ENCODE measurements around the gene IFIT5. TPM values are rescaled to one million over a fixed set of nuclear protein-coding genes. Genes with fewer than 3 reads are reported as not detected.
"Not testable (repeated sequence)": the region's sequence is repeated elsewhere in the genome, so short reads cannot be mapped to it uniquely, and the experiment has no call there.

IFIT5 gene
- total RNA-seq, 1 experiment from 2014 or later = 2.3 TPM

DNA sequence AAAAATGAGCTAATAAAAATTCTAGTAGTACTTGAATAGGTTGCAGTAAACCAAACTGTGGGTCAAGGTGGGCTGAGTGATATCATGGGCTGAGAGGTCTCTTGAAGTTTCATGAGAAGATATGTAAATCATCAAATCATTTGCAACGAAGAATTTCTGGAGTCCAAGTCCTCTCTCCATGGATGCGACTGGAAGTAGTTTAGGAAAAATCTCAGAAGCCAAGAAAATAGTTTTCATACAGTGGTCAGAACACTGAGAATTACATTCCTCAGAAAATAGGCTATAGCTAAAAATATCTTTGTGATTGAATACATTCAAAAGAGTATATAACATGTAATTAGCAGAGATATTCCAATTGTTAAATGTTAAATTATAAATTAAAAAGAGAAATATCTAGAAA lies 25.6 kb upstream of the IFIT5 start:
- Histone ChIP-seq H3K27me3 (ENCODE audit: control insufficient read depth, insufficient read depth, low read length) (no peaks in the 10 kb centered on the region), H3K36me3 (replicated peaks; ENCODE audit: control insufficient read depth, insufficient read depth, low read length) (no peaks in the 10 kb centered on the region), H3K4me3 (ENCODE audit: insufficient read depth, low read depth, low read length) (no peak overlapping the region)
- DNase-seq = no peak

DNA sequence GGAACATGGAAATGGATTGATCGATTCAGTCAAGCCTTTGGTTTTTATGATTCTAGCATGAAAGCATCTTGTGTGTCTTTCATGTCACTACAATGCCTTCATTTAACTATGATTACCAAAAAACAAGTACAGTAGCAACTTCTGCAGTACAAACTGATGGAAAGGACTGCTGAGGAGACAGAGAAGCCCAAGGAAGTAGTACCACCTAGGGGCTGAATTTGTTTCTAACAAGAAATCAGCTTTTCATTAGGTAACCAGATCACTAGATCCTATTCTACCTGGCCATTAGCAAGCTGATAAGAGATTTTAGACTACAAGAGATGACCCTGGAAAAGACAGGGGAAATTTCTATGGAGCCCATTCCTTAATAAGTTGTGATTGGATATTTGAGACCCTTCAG lies 25.1 kb upstream of the IFIT5 start:
- no peak overlapping the region for H3K4me3 ChIP-seq (ENCODE audit: insufficient read depth, low read depth, low read length)
- DNase-seq = peak; percentile 27
- H3K36me3 ChIP-seq (replicated peaks; ENCODE audit: control insufficient read depth, insufficient read depth, low read length) = no peaks in the 10 kb centered on the region
- no peaks in the 10 kb centered on the region for H3K27me3 ChIP-seq (ENCODE audit: control insufficient read depth, insufficient read depth, low read length)

DNA sequence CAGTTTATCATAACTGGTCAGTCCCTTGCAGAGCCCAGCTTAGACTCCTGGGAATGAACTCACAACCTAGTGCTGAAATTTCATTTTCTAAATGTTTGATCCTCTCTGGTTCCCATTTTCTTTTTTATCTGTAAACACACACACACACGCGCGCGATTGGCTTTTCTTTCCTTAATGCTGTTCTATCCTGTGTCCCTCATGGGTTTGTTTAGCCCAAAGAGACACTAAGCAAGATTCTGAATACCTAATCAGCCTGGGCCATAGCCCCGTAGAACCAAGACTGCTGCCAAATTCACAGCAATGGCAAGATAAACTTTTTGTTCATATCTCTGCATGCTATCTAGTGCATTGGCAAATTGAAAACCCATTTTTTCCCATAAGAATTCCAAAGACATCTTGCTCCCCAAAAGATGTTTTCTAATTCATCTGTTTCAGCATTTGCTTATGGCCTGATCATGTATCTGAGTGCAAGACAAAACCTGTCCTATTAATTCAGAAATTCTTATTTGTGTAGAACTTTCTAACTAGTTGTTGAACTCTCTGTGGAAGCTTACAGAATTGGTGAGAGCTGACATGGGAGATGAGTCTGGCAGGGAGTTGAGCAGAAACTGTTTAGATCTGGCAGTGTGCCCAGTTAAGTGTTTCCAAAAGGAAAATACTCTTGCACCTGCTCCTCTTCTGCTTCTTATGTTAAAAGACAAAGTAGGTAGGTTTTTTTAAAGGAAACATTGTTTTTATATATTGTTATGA lies 23.7 kb upstream of the IFIT5 start:
- DNase-seq = no peak
- Histone ChIP-seq H3K27me3 (ENCODE audit: control insufficient read depth, insufficient read depth, low read length) (no peaks in the 10 kb centered on the region), H3K4me3 (ENCODE audit: insufficient read depth, low read depth, low read length) (no peak overlapping the region), H3K36me3 (replicated peaks; ENCODE audit: control insufficient read depth, insufficient read depth, low read length) (no peaks in the 10 kb centered on the region)

DNA sequence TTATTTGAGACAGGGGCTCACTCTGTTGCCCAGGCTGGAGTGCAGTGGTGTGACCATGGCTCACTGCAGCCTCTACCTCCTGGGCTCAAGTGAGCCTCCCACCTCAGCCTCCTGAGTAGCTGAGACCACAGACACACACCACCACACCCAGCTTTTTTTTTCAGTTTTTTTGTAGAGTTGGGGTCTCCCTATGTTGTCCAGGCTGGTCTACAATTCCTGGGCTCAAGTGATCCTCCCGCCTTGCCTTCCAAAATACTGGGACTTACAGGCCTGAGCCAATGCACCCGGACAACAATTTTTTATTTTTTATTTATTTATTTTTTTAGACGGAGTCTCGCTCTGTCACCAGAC lies 23.2 kb upstream of the IFIT5 start:
- DNase-seq; H3K27me3 ChIP-seq (ENCODE audit: control insufficient read depth, insufficient read depth, low read length); H3K36me3 ChIP-seq (replicated peaks; ENCODE audit: control insufficient read depth, insufficient read depth, low read length); H3K4me3 ChIP-seq (ENCODE audit: insufficient read depth, low read depth, low read length): not testable (repeated sequence)

DNA sequence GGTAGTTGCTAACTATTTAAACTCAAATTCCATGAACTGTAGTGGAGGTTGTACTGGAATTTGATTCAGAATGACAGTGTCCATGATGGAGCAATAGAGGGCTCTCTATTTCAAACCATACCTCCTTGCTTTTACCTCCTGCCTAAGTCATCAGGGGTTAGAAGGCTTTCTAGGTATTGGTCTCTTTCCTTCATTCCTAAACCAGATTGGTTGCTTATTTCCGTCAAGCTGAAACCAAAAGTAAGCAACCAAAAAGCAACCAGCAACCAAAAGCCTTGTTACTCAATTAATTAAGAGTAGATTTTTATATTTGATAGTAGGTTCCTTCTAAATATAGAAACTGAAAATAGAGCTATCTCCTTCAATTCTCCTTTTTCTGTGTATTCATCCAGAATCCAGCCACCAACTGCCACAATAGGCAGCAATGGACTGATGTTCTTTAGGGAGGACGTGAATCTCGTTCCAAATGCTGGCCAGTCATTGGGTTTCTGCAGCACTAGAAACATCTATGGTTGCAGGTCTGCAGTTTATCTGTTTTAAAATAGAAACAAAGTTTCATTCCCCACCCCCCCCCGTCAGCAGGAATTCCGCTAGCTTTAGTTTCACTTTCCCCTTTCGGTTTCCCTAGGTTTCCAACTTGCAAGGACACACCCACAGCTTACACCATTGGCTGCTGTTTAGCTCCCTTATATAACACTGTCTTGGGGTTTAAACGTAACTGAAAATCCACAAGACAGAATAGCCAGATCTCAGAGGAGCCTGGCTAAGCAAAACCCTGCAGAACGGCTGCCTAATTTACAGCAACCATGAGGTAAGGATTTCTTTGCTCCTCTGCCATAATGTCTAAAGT lies 22.2 kb upstream of the IFIT5 start, which contains the start of gene IFIT1:
IFIT1 (plus strand) TSS at position 717 of the 850 bp plus-strand sequence; CDS start at position 807, 90 bp downstream.
- no peaks in the 10 kb centered on the region for H3K36me3 ChIP-seq (replicated peaks; ENCODE audit: control insufficient read depth, insufficient read depth, low read length)
- peak; percentile 59 for DNase-seq
- peak within 1 kb of the TSS; percentile 41 for H3K4me3 ChIP-seq (ENCODE audit: insufficient read depth, low read depth, low read length)
- H3K27me3 ChIP-seq (ENCODE audit: control insufficient read depth, insufficient read depth, low read length) = no peaks in the 10 kb centered on the region

DNA sequence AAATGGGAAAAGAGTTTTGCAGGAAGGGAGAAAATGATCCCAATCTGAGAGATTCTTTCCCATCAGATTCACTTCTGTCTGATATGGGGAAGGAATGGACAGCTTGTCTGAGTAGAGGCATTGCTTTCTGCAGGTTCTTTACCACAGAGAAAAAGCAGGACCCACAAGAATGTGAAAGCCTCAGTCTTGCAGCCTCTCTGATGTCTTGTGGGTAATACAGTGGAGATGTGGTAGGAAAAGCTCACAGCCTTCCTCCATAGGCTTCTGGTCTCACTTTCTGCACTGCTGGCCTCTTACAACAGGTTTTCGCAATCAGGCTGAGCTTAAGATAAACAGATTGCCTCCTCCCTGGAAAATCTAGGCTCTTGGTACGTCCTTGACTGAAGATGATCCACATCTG lies 21.4 kb upstream of the IFIT5 start:
- Histone ChIP-seq H3K36me3 (replicated peaks; ENCODE audit: control insufficient read depth, insufficient read depth, low read length) (no peaks in the 10 kb centered on the region), H3K27me3 (ENCODE audit: control insufficient read depth, insufficient read depth, low read length) (no peaks in the 10 kb centered on the region), H3K4me3 (ENCODE audit: insufficient read depth, low read depth, low read length) (no peak overlapping the region)
- no peak for DNase-seq

DNA sequence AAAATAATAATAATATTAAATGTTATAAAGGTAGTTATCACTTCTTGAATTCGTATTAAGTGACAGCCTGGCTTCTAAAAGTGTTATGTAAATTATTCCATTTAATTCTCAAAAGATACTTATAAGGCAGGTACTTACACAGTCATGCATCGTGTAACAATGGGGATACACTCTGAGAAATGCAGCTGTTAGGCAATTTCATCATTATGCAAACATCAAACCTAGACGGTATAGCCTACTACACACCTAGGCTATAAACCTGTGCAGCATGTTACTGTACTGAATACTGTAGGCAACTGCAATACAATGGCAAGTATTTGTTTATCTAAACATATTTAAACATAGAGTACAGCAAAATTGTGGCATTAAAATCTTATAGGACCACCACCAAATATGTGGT lies 20.5 kb upstream of the IFIT5 start:
- no peak for DNase-seq

DNA sequence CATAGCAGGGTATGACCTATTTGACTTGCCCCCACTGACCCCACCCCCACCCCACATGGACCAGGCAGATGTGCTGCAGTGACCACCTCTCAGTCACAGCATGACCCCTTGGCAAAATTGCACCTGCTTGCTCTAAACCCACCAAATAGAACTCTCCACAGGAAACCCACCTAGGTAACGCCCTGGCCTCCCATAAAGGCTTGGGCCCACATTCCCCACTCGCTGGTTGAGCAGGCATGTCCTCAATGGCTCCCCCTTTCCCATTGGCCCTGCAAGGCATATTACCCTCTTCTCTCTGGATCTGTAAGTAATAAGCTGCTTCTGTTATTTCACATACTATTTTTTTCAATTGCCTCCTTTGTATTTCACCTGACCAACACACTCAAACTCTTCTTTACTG lies 19.2 kb upstream of the IFIT5 start:
- Histone ChIP-seq H3K27me3 (ENCODE audit: control insufficient read depth, insufficient read depth, low read length) (no peaks in the 10 kb centered on the region), H3K36me3 (replicated peaks; ENCODE audit: control insufficient read depth, insufficient read depth, low read length) (no peaks in the 10 kb centered on the region), H3K4me3 (ENCODE audit: insufficient read depth, low read depth, low read length) (no peak overlapping the region)

More for the DNA sequence above, 20.5 kb upstream of the IFIT5 start:
- H3K27me3 ChIP-seq (ENCODE audit: control insufficient read depth, insufficient read depth, low read length) = no peaks in the 10 kb centered on the region
- no peak overlapping the region for H3K4me3 ChIP-seq (ENCODE audit: insufficient read depth, low read depth, low read length)
- H3K36me3 ChIP-seq (replicated peaks; ENCODE audit: control insufficient read depth, insufficient read depth, low read length) = no peaks in the 10 kb centered on the region

DNA sequence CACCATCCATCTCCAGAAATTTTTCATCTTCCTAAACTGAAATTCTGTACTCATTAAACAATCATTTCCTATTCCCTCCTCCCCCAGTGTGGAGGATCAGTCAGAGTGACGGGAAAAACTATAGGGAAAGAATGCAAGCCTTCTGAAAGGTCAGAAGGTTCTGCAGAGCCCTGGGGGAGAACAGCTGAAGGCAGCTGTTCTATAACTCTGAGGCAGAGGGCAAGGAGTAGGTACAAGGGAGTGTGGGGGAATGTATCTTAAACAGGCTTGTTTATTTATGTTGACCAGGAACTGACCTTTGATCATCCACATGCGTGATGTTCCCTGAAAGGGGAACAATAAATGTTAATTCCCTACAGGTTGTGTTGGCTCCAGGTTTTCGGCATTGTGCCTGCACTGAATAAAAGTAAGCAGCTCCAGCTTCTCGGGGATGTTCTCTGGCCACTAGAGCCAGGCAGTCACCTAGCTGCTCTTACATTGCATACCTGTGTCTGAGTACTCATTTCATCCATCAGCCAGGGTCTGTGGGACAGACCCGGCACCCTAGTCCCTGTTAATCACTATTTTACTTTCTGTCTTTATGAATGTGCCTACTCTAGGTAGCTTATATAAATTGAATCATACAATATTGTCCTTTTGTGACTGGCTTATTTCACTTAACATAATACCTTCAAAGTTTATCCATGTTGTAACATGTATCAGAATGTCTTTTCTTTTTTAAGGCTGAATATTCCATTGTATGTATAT lies 16.2 kb upstream of the IFIT5 start:
- no peaks in the 10 kb centered on the region for H3K27me3 ChIP-seq (ENCODE audit: control insufficient read depth, insufficient read depth, low read length)
- no peak overlapping the region for H3K4me3 ChIP-seq (ENCODE audit: insufficient read depth, low read depth, low read length)
- DNase-seq = no peak
- H3K36me3 ChIP-seq (replicated peaks; ENCODE audit: control insufficient read depth, insufficient read depth, low read length) = no peaks in the 10 kb centered on the region

More for the DNA sequence above, 19.2 kb upstream of the IFIT5 start:
- no peak for DNase-seq

DNA sequence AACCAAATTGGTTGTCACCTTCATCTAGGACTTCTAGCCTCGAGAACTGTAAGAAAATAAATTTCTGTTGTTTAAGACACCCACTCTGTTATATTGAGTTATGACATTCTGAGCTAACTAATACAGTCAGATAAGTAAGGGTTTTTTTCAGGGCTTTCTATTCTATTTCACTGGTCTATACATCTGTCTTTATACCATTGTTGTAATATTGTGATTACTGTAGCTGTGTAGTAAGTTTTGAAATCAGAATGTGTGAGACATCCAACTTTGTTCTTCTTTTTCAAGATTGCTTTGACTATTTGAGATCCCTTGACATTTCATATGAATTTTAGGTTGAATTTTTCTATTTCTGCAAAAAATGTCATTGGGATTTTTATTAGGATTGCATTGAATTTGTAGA lies 14.4 kb upstream of the IFIT5 start:
- no peak for DNase-seq
- Histone ChIP-seq H3K36me3 (replicated peaks; ENCODE audit: control insufficient read depth, insufficient read depth, low read length) (no peaks in the 10 kb centered on the region), H3K27me3 (ENCODE audit: control insufficient read depth, insufficient read depth, low read length) (no peaks in the 10 kb centered on the region), H3K4me3 (ENCODE audit: insufficient read depth, low read depth, low read length) (no peak overlapping the region)

DNA sequence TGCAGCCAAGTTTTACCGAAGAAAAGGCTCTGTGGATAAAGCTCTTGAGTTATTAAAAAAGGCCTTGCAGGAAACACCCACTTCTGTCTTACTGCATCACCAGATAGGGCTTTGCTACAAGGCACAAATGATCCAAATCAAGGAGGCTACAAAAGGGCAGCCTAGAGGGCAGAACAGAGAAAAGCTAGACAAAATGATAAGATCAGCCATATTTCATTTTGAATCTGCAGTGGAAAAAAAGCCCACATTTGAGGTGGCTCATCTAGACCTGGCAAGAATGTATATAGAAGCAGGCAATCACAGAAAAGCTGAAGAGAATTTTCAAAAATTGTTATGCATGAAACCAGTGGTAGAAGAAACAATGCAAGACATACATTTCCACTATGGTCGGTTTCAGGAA lies 11.3 kb upstream of the IFIT5 start:
- H3K4me3 ChIP-seq (ENCODE audit: insufficient read depth, low read depth, low read length) = no peak overlapping the region
- no peaks in the 10 kb centered on the region; the same call in 1 of the 2 replicates for H3K36me3 ChIP-seq (replicated peaks; ENCODE audit: control insufficient read depth, insufficient read depth, low read length)
- DNase-seq = no peak
- no peaks in the 10 kb centered on the region for H3K27me3 ChIP-seq (ENCODE audit: control insufficient read depth, insufficient read depth, low read length)

DNA sequence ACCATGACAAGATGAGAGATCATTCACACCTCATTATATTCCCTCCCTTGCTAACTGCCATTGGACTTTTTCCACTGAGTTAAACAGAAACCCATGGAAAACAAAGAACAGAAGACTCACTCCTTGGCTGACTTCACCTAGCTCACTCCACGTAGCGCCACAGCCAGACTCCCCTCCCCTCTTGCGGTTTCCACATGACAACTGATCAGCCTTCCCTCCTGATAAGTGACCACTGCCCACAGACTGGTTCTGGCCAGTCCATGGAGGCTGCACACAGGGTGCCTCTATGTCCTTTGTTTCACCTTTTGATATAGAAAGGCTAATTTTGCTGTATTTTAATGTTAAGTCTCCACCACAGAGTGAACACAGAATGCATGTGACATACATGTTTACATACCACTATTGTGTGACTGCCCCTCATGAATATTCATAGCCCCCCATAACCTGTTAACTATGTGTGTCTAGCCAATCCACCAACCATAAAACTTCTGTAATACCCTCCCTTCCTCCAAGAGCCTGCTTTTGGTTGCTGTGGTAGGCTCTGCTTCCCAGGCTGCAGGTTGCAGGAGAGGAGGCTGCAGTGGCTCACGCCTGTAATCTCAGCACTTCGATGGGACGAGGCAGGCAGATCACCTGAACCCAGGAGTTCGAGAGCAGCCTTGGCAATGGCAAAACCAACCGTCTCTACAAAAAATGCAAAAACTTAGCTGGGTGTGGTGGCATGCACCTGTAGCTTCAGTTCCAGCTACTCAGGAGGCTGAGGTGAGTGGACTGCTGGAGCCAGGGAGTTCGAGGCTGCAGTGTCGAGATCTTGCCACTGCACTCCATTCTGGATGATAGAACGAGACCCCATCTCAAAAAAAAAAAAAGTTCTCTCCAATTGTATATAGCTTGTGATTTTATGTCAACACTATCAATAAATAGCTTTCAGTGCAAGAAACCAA lies 10.0 kb upstream of the IFIT5 start:
- H3K4me3 ChIP-seq (ENCODE audit: insufficient read depth, low read depth, low read length) = no peak overlapping the region
- no peaks in the 10 kb centered on the region for H3K27me3 ChIP-seq (ENCODE audit: control insufficient read depth, insufficient read depth, low read length)
- H3K36me3 ChIP-seq (replicated peaks; ENCODE audit: control insufficient read depth, insufficient read depth, low read length) = no peaks in the 10 kb centered on the region; the same call in 1 of the 2 replicates
- DNase-seq = no peak

DNA sequence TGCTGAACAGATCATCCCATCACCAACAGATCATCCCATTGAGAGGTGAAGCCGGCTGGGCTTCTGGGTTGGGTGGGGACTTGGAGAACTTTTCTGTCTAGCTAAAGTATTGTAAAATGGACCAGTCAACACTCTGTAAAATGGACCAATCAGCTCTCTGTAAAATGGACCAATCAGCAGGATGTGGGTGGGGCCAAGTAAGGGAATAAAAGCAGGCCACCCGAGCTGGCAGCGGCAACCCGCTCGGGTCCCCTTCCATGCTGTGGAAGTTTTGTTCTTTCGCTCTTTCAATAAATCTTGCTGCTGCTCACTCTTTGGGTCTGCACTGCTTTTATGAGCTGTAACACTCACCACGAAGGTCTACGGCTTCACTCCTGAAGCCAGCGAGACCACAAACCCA lies 8.2 kb upstream of the IFIT5 start:
- H3K4me3 ChIP-seq (ENCODE audit: insufficient read depth, low read depth, low read length); H3K36me3 ChIP-seq (replicated peaks; ENCODE audit: control insufficient read depth, insufficient read depth, low read length); H3K27me3 ChIP-seq (ENCODE audit: control insufficient read depth, insufficient read depth, low read length); DNase-seq: not testable (repeated sequence)

DNA sequence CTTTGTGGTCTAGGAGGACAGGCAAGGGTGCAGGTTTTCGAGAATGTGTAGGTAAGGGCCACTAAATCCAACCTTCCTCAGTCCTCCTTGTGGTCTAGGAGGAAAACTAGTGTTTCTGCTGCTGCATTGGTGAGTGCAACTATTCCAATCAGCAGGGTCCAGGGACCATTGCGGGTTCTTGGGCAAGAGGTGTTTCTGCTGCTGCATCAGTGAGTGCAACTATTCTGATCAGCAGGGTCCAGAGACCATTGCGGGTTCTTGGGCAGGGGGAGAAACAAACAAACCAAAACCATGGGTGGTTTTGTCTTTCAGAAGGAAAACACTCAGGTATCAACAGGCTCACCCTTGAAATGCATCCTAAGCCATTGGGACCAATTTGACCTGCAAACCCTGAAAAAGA lies 6.6 kb upstream of the IFIT5 start:
- H3K27me3 ChIP-seq (ENCODE audit: control insufficient read depth, insufficient read depth, low read length); H3K4me3 ChIP-seq (ENCODE audit: insufficient read depth, low read depth, low read length); DNase-seq; H3K36me3 ChIP-seq (replicated peaks; ENCODE audit: control insufficient read depth, insufficient read depth, low read length): not testable (repeated sequence)
